ENCODE results near the gene PPFIBP2. TPM values are rescaled to one million over a fixed set of nuclear protein-coding genes. Genes with fewer than 3 reads are reported as not detected.

Gene PPFIBP2
- total RNA-seq, 1 experiment from 2014 or later = 5.7 TPM

DNA sequence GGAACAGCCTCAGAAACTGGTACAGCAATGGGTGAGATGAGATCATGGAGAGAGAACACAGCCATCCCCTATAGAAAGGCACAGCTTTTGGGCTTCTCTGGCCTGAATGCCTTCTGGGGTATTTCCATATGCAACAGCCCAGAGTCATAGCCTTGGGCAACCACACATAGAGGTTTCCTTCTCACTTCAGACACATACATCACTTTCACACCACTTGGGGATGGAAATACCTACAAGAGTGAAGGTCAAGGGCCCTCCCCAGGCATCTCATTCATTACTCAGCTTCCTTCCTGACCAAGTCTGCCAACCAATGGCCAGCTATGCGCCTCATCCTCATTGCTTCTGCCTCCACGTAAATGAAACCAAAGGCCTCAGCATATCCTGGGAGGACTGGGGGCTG lies 46.1 kb upstream of the PPFIBP2 start:
- no peaks in the 10 kb centered on the region for H3K36me3 ChIP-seq (ENCODE audit: control insufficient read depth in 1 of 2, insufficient read depth in 2 of 2, low read length in 2 of 2)
- ChIA-PET RAD21 (ENCODE audit: low non-redundant PET in 1 of 2, low total read pairs in 2 of 2, uncharacterized antibody in 2 of 2, unreplicated experiment in 2 of 2) (no interaction called here), POLR2A (no interaction called here), CTCF (no interaction called here)
- H3K79me2 ChIP-seq (ENCODE audit: insufficient read depth, low read length) = no peaks in the 10 kb centered on the region
- intact Hi-C loops (cut with micrococcal nuclease) = no loop called here
- no TSS peak for BruUV-seq (replicated peaks)
- H3K4me3 ChIP-seq (replicated peaks in 1 of 2; ENCODE audit: low read depth in 1 of 2, low read length in 2 of 2) = no peak overlapping the region
- H3K9ac ChIP-seq (ENCODE audit: low read length) = no peak overlapping the region
- H3K4me1 ChIP-seq (ENCODE audit: control insufficient read depth in 1 of 2, insufficient read depth in 2 of 2, low read length in 2 of 2) = no peaks in the 10 kb centered on the region
- TF ChIP-seq JUND (IDR thresholded peaks at IDR 0.05) = no peak
- TF ChIP-seq, protein P1, sequence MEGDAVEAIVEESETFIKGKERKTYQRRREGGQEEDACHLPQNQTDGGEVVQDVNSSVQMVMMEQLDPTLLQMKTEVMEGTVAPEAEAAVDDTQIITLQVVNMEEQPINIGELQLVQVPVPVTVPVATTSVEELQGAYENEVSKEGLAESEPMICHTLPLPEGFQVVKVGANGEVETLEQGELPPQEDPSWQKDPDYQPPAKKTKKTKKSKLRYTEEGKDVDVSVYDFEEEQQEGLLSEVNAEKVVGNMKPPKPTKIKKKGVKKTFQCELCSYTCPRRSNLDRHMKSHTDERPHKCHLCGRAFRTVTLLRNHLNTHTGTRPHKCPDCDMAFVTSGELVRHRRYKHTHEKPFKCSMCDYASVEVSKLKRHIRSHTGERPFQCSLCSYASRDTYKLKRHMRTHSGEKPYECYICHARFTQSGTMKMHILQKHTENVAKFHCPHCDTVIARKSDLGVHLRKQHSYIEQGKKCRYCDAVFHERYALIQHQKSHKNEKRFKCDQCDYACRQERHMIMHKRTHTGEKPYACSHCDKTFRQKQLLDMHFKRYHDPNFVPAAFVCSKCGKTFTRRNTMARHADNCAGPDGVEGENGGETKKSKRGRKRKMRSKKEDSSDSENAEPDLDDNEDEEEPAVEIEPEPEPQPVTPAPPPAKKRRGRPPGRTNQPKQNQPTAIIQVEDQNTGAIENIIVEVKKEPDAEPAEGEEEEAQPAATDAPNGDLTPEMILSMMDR (IDR thresholded peaks at IDR 0.05 in 2 of 3, conservative IDR thresholded peaks at IDR 0.05 in 1 of 3; ENCODE audit: borderline replicate concordance in 1 of 3, insufficient read depth in 1 of 3, low read depth in 2 of 3, low read length in 2 of 3) = no peak
- TF ChIP-seq EZH2phosphoT487 (IDR thresholded peaks at IDR 0.05; ENCODE audit: borderline replicate concordance) = no peak
- TF ChIP-seq TCF7L2 (IDR thresholded peaks at IDR 0.05; ENCODE audit: borderline replicate concordance, extremely low read depth, insufficient read depth, insufficient read length) = no peak
- no peak for TF ChIP-seq YY1 (IDR thresholded peaks at IDR 0.05; ENCODE audit: extremely low read depth, insufficient replicate concordance, low read depth, low read length)
- no peak for TF ChIP-seq RAD21 (IDR thresholded peaks at IDR 0.05; ENCODE audit: low read depth)
- TF ChIP-seq SP1 (IDR thresholded peaks at IDR 0.05; ENCODE audit: low read depth) = no peak
- TF ChIP-seq SIN3A (IDR thresholded peaks at IDR 0.05; ENCODE audit: low read depth) = no peak
- TF ChIP-seq ELF1 (IDR thresholded peaks at IDR 0.05; ENCODE audit: borderline replicate concordance, low read depth) = no peak
- TF ChIP-seq EGR1 (IDR thresholded peaks at IDR 0.05; ENCODE audit: low read depth) = no peak
- TF ChIP-seq, protein P2, sequence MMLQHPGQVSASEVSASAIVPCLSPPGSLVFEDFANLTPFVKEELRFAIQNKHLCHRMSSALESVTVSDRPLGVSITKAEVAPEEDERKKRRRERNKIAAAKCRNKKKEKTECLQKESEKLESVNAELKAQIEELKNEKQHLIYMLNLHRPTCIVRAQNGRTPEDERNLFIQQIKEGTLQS (IDR thresholded peaks at IDR 0.05) = no peak
- no peak for TF ChIP-seq EZH2 (IDR thresholded peaks at IDR 0.05)
- no peak for TF ChIP-seq ZNF274 (IDR thresholded peaks at IDR 0.05; ENCODE audit: low read depth, low read length)
- no peak for TF ChIP-seq POLR2AphosphoS5 (IDR thresholded peaks at IDR 0.05; ENCODE audit: low read depth, low read length)
- no peak for TF ChIP-seq POLR2A (IDR thresholded peaks at IDR 0.05; ENCODE audit: borderline replicate concordance, extremely low read depth, insufficient read depth, insufficient read length)
- no peak for TF ChIP-seq REST (IDR thresholded peaks at IDR 0.05; ENCODE audit: low read depth)
- no peak for TF ChIP-seq SRF (IDR thresholded peaks at IDR 0.05; ENCODE audit: low read depth)
- no peak for TF ChIP-seq ZFX (IDR thresholded peaks at IDR 0.05)
- no peak for TF ChIP-seq CBX3 (IDR thresholded peaks at IDR 0.05; ENCODE audit: low read depth)
- no peak for ATAC-seq
- H3K27ac ChIP-seq (ENCODE audit: low read depth, low read length) = no peak overlapping the region
- no peaks in the 10 kb centered on the region for H3K9me2 ChIP-seq (ENCODE audit: insufficient read depth)
- no peak overlapping the region for H2AFZ ChIP-seq (ENCODE audit: low read depth, low read length, poor library complexity, severe bottlenecking)
- no peaks in the 10 kb centered on the region for H3K9me3 ChIP-seq (ENCODE audit: control insufficient read depth in 1 of 2, insufficient read depth in 1 of 2, low read depth in 1 of 2, low read length in 2 of 2)
- H3K4me2 ChIP-seq (ENCODE audit: low read length) = no peak overlapping the region
- H4K20me1 ChIP-seq (ENCODE audit: insufficient read depth) = no peaks in the 10 kb centered on the region
- peaks cover 37% of the 10 kb centered on the region for H3K27me3 ChIP-seq (ENCODE audit: insufficient read depth, low read length)
- no peak for DNase-seq (ENCODE audit: low read depth, low spot score)

Measured in HCT116 (cell line).